Ramos (cell line): ENCODE data around the gene MSTO1.
"Not testable (repeated sequence)": the region's sequence is repeated elsewhere in the genome, so short reads cannot be mapped to it uniquely, and the experiment has no call there.

Experiments used
- in situ Hi-C: fragments of 300-500 bp; cut with MboI; formaldehyde crosslinking; loops from one replicate; pipeline ENCODE4 v1.14.3; 2022; ENCODE audit warnings: low sequenced_read_pairs; ENCODE audit not compliant: unreplicated experiment

The MSTO1 gene

GRCh38 chr1:155609515-155610256 is at the start of gene MSTO1:
Gene MSTO1 (plus strand): TSS chr1:155610218. CDS start chr1:155610249, 31 bp downstream.
- in situ Hi-C loops = no loop called here

- in situ Hi-C loops = not testable (repeated sequence)
These were observed 48.0 kb upstream of the MSTO1 start for GRCh38 chr1:155561779-155562580.

GRCh38 chr1:155562581-155563376 is 47.2 kb upstream of the MSTO1 start, which contains the start of gene ASH1L:
Gene ASH1L (minus strand): TSS chr1:155562803. CDS start chr1:155521519, 41,284 bp downstream.
- in situ Hi-C loops = no loop called here

GRCh38 chr1:155563377-155564022 is 46.5 kb upstream of the MSTO1 start:
- in situ Hi-C loops = not testable (repeated sequence)

- in situ Hi-C loops = no loop called here
These were observed 39.9 kb upstream of the MSTO1 start for GRCh38 chr1:155569988-155570592.

GRCh38 chr1:155570593-155570990 is 39.4 kb upstream of the MSTO1 start:
- in situ Hi-C loops = no loop called here

- in situ Hi-C loops = no loop called here
These were observed 35.9 kb upstream of the MSTO1 start for GRCh38 chr1:155574077-155574476.

GRCh38 chr1:155575608-155576007 is 34.4 kb upstream of the MSTO1 start:
- in situ Hi-C loops = not testable (repeated sequence)

GRCh38 chr1:155583846-155584245 is 26.2 kb upstream of the MSTO1 start:
- in situ Hi-C loops = not testable (repeated sequence)

- in situ Hi-C loops = not testable (repeated sequence)
These were observed 20.7 kb upstream of the MSTO1 start for GRCh38 chr1:155589282-155589681.

- in situ Hi-C loops = loop anchor here (10.0 kb wide), 1 partner anchor 386 kb away; the partner anchor contains the start of genes MTX1 and THBS3
These were observed 19.3 kb upstream of the MSTO1 start for GRCh38 chr1:155590516-155591247.

GRCh38 chr1:155591770-155592169 is 18.2 kb upstream of the MSTO1 start:
- in situ Hi-C loops = loop anchor here (10.0 kb wide), 1 partner anchor 387 kb away; the partner anchor contains the start of genes MTX1 and THBS3

- in situ Hi-C loops = loop anchor here (10.0 kb wide), 1 partner anchor 391 kb away; the partner anchor contains the start of genes MTX1 and THBS3
These were observed 14.0 kb upstream of the MSTO1 start for GRCh38 chr1:155595877-155596474.

GRCh38 chr1:155596864-155597263 is 13.2 kb upstream of the MSTO1 start:
- in situ Hi-C loops = loop anchor here (10.0 kb wide), 1 partner anchor 392 kb away; the partner anchor contains the start of genes MTX1 and THBS3

- in situ Hi-C loops = loop anchor here (10.0 kb wide), 1 partner anchor 394 kb away; the partner anchor contains the start of genes MTX1 and THBS3
These were observed 11.1 kb upstream of the MSTO1 start for GRCh38 chr1:155598842-155599331.

GRCh38 chr1:155599828-155600572 is 10.0 kb upstream of the MSTO1 start:
- in situ Hi-C loops = loop anchor here (10.0 kb wide), 1 partner anchor 395 kb away; the partner anchor contains the start of genes MTX1 and THBS3

GRCh38 chr1:155607708-155608107 is 2.3 kb upstream of the MSTO1 start:
- in situ Hi-C loops = no loop called here
